Hematopoietic multipotent progenitor cell treated with erythropoietin and hydrocortisone succinate and interleukin-3 and kit ligand, for 6 days (in vitro differentiated cells): ENCODE measurements around the gene FST.

Experiments used
- DNase-seq: peaks from one replicate; pipeline ENCODE4 v3.0.0-alpha.2; 2015

Gene FST

GRCh38 chr5:53475320-53475719 is 5.1 kb upstream of the FST start:
- DNase-seq = no peak

GRCh38 chr5:53476019-53476418 is 4.4 kb upstream of the FST start:
- no peak for DNase-seq

DNA sequence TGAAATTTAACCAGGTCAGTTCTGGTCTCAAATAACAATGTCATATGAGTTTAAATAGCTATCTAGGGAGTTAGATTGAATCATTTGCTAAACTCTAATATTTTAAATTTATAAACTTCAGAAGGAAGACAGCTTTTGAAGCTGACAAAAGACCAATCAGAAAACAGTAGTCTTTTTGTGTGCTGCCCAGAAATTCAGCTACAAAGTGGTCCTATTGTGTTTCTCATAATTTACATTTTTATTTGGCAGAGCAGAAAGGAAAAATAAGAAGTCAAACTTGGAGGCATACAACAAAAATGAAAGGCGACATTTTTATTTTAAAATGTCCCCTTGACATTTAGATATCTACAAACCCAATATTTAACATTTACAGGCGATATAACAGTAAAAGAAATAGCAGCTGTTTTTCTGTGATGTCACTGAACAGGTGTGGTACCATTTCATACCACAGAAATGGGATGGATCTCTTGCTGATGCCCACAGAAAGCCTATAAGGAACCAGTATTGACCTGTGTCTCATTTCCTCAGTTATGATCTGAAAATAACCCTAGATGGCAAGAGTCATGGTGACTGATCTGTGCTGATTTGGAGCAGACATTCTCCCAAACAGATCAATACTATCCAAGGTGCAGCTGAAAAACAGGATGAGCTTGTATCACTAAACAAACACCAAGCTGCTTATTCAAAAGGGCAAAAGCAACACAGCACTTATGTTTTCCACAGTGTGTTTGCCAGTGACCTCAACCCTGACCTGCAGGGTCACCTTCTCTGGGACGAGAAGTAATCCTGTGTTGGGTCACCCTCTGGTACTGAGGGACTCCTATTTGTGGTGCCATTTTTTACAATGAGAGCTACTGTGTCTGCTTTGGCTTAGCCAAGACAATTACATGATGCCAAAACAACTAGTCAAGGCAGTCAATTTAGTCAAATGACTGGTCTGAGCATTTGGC is 3.6 kb upstream of the FST start:
- no peak for DNase-seq

GRCh38 chr5:53478411-53479044 is 1.9 kb upstream of the FST start:
- DNase-seq = peak; percentile 88

DNA sequence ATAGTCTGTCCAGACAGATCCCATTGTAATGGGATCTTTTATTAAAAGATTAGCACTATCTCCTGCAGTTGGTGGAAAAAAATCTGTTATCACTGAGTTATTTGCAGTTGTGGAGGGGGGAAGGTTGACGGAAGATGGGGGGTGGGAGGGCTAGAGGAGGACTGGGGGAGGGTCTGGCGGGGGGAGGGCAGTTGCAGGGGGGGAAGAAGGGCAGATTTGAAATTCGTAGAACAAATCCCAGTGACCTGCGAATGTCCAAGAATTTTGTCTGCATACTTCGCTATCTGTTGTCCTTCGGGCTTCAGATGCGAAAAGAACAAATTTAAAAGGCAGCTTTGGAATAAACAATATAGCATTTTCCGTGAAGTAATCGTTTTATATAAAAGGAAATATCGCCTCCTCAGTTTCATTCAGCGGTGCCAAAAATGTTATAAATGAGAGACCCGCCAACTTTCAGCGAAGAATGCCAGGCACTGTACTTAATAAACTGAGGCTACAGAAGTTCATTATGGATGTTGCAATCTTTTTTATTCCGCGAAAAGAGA is 1.3 kb upstream of the FST start:
- peak; percentile 46 for DNase-seq

GRCh38 chr5:53479590-53480415 is 626 bp upstream of the FST start:
- DNase-seq = peak; percentile 55

DNA sequence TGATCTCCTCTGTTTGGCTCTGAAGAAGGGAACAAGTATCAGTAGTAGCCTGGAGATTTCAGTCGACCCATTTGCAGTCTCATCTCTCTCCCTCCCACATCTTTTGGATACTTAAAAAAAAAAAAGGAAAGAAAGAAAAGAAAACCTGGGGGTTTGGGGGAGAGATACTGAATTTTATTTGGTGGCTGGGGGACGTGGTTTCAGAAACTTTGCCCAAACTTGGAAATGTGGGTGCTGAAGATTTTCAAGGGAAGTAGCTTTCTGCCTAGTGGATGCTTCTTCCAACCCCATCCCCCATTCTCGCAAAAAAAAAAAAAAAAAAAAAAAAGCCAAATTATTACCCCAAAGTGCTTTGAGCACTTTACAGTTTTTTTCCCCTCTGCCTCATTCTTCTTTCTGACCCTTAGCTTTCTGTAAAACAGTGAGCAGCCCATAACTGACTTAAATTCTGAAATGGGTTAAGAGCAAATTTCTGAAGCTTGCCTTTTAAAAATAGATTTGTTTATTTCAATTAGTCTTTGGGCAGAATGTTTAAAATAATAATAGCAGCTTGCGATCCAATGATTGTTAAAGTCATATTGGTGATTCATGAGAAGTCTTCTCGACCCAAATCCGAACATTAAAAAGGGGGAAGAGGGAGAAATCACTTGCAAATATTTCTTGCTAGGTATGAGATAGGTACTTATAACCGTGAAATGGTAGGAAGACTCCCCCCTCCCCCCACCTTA is 894 bp downstream of the FST start:
- peak; percentile 30 for DNase-seq

DNA sequence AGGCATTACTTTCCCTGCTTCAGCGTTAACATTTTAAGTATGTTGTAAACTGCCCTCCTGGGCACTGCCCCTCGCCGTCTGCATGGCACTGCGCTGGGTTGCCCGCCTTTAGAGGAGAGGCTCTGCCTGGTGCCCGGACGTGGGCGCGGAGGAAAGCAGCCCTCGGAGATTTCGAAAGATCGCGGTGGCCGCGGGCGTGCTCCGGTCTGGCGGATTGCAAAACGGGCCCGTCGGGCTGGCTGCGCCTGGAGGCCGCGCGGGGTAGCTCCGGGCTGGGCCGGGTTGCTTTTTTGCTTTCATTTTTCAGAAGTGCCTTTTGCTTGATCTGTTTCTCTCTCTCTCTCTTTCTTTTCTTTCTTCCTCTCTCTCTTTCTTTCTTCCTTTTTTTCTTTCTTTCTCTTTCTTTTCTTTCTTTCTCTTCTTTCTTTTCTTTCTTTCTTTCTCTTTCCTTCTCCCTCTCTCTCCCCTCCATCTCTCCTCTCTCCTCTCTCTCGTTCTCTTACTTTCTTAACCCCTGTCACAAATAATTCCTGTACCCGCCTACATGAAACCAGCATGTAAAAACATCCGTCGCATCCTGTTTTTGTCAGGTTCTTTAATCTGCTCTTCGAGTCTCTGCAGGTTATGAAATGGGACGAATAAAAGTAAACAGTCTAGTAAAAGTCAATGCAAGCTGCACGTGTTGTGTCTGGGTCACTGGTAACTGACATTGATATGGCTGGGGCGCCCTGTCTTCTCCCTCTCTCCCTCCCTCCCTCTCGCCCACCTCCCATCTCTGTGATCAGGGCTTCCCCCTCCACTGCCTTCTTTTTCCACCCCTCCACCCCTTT is 1.7 kb downstream of the FST start:
- DNase-seq = peak; percentile 83

DNA sequence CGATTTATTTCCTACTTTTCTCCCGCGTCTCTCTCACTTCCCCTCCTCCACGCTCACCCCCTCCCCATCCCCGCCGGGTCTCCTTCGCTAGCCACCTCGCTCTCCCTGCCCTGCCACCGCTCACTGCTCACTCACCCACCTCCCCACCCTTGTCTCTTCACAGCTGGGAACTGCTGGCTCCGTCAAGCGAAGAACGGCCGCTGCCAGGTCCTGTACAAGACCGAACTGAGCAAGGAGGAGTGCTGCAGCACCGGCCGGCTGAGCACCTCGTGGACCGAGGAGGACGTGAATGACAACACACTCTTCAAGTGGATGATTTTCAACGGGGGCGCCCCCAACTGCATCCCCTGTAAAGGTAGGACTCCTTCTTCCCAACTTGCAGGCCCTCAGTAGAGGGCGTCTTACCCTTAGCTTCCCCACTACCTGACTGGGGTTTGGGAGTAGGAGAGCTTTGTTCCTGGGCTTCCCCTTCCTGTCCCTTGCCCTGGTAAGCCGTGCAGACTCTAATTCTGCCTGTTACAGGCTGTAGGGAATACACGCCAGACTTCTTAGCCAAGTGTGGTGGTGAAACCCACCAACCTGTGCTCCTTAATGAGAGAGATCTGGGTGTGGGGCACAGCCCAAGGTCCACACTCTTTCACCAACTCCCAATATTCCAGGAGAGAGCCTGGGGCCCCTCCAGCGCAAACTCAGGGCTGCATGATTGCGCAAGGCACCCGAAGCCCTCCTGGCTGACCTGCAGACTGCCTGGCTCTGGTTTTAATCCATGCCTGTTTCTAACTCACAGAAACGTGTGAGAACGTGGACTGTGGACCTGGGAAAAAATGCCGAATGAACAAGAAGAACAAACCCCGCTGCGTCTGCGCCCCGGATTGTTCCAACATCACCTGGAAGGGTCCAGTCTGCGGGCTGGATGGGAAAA is 2.5 kb downstream of the FST start:
- DNase-seq = peak; percentile 57

- DNase-seq = no peak
Observed at GRCh38 chr5:53487436-53487835, 7.0 kb downstream of the FST start.

DNA sequence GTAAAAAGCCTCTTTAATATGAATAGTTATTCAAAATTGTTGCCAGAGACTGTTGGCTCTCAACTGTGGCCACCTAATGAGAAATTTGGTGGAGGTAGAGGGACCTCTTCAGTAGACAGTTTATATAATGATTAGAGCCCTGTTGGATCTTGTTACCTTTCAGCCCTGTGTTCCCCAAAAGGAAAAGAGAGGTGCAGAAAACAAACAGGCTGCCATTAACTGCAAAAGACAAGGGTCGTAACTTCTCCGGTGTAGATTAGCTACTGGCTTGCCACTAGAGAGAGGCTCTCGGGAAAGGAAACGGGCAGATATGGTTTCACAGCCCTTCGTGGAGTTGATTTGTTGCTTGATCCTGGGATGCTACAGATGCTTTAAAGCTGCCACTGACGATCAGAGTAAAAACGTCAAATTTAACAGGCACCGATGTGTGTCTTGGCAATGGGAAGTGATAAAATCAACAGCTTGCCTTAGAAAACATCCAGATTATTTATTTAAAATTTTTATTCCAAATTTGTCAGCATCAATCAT is 7.8 kb downstream of the FST start:
- no peak for DNase-seq

- no peak for DNase-seq
Observed at GRCh38 chr5:53490747-53491146, 10.3 kb downstream of the FST start.

DNA sequence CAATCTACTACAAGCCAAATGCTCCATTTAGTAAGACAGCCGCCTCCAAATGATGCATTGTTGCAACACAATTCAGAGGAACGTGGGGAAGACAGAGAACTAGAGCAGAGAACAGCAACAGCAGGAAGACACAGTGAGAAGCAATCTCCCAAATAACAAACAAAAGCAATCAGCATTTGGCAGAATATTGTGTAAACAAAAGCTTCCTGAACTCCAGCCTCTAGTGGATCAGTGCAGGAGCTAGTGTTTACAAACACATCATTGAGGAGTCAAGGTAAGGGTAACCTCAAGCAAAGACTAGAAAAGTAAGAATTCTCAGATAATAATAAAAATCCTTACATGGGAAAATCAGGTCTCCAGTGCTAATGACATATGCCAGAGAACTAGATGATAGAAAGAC is 20.6 kb downstream of the FST start:
- DNase-seq = no peak

DNA sequence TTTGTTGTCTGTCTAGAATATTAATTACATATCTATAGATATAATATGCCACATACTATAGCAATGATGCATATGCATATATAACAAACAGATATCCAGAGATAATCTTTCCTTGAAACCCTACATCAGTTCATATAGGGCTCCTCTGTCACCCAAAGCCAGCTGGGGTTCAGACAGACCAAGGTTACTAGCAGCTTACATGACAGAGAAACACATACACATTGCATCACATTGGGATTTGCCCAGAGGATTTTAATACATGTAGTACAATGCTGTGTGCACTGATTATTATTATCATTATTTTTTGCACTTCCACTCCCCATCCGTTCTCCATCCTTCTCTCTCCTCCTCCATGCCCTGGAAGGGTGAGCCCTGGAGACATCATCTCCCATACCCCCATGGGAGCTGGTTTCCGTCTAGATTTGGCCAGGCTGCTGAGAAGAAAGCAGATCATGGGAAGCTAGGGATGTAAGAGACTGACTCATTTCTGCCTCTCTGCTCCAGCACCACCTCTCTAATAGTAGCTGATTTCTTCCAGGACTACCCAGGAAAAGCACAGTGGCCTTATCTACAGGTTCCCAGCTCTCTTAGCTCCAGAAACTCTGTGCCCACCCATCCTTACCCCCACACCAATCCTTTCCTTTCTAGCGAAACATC is 23.3 kb downstream of the FST start:
- DNase-seq = no peak

- no peak for DNase-seq
Observed at GRCh38 chr5:53507013-53507412, 26.6 kb downstream of the FST start.

GRCh38 chr5:53508125-53508524 is 27.7 kb downstream of the FST start:
- no peak for DNase-seq

GRCh38 chr5:53512539-53512938 is 32.1 kb downstream of the FST start:
- DNase-seq = no peak

DNA sequence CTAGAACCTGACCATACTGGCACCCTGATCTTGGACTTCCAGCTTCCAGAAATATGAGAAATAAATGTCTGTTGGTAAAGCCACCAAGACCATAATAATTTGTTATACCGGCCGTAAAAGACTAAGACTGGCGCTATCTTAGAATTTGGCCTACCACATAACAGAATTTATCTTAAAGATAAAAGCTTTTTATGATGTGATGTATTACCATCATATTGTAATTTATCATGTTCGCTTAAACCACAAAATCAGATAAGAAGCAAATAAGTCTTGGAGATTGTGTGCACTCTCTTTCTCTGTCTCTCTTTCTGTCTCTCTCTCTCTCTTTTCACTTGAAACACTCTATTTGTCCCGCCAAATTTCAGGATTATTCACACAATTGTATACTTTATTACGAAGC is 35.6 kb downstream of the FST start:
- peak; percentile 20 for DNase-seq

- DNase-seq = no peak
Observed at GRCh38 chr5:53520813-53521212, 40.4 kb downstream of the FST start.
